HG03135 (cell line): ENCODE measurements around the gene CELF5.
"Not testable (repeated sequence)": the region's sequence is repeated elsewhere in the genome, so short reads cannot be mapped to it uniquely, and the experiment has no call there.

Source experiments
- ATAC-seq: cut with Tn5 transposase; IDR thresholded peaks from one replicate; pipeline ENCODE4 v1.9.1; 2021; ENCODE audit warnings: mild to moderate bottlenecking, moderate library complexity; ENCODE audit not compliant: unreplicated experiment

Gene CELF5

DNA sequence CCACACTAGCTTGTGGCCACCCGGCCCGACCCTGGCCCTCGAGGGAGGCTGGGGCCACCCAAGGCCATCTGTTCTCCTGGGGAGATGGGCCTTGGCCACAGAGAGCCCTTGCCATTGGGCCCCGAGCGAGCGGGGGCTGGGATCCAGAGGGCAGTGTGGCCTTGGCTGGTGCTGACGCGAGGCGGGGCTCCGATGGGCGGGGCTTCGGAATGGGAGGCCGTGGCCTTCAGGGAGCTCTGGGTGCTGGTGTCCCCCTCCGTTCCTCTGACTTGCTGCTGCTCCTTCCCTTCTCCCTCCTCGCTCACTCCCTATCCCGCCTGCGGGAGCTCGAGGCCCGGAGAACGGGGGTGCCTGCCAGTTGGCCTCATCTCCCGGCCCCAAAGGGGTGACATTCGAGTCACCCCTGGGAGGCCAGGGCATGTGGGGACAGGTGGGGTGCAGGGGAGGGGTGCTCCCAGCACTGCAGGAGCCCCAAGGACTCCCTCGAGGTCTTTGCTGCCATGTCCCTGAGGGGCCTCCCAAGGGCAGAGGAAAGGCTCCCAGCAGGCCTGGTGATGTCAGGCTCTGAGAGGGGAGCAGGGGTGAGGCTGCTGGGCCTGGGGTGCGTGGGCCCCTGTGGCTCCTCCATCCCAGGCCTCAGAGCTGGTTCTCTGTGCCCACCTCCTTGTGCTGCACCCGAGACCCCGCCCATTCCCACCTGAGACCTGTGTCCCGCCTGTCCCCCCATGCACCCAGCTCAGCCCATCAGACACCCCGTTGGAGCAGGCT is 34.6 kb upstream of the CELF5 start:
- ATAC-seq: no peak

DNA sequence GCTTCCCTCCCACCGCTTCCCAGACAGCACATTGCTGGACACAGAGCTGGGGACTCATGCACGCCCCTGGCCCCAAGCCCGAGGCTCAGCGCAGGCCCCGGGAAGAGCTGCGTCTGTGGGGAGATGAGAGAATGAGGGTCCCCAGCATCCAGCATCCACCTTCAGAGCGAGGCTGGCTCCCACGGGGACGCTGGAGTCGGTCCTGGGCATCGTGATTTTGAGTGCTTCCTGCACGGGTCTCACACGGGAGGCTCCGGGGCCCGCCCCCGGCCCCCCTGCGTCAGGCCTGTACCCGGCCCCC is 34.0 kb upstream of the CELF5 start:
- no peak for ATAC-seq

DNA sequence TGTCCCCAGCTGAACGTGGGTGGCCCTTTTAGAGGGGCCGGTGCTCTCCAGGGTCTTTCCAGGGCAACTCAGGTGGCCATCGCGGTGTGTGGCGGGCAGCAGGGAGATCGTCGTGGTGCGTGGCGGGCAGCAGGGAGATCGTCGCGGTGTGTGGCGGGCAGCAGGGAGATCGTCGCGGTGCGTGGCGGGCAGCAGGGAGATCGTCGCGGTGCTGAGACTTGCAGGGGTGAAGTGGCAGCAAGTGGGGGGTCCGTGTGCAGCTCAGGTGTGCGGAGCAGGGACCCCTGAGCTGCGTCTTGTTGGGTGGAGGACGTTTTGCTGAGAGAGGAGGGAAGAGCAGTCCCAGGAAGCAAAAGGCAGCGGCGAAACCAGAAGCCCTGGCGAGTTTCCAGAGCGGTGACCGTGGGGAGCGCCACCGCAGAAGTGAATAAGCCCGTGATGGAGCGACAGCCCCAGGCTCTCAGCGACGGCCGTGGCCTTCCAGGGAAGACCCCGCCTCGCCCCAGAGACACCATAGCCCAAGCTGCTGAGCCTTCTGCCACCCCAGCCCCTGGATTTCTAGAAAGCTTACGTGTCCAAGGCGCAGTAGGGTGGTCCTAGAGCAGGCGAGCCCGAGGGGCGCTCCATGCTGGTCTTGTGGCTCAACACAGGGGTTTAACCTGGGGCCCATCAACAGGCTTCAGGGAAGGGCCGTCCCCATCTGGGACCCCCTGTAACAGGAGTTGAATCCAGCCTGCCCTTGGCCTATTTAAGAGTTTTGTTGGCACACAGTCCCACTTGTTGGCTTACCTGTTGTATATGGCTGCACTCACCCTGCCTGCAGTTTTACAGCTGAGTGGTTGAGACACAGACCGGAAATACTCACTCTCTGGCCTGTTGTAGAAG is 33.3 kb upstream of the CELF5 start:
- ATAC-seq: no peak

DNA sequence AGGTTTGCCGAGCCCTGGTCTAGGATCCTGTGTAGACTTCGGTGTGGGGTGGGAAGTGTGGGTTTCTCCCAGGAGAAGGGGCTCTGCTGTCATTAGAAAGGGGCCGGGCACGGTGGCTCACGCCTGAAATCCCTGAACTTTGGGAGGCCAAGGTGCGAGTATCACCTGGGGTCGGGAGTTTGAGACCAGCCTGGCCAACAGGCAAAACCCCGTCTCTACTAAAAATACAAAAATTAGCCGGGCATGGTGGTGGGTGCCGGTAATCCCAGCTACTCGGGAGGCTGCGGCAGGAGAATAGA is 32.7 kb upstream of the CELF5 start:
- not testable (repeated sequence) for ATAC-seq

DNA sequence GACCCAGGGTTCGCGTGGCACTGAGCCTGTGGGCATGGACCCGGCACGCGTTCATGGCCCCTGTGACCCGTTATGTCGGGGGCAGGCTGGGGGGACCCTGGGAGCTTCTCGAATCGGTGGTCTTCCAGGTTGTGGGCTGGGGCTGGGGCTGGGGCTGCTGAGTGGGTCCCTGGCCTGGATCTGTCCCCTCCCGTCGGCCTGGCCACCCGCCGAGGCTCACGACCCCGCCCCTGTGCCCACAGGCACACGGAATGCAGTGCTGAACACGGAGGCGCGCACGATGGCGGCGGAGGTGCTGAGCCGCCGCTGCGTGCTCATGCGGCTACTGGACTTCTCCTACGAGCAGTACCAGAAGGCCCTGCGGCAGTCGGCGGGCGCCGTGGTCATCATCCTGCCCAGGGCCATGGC is 32.2 kb upstream of the CELF5 start:
- ATAC-seq: no peak

DNA sequence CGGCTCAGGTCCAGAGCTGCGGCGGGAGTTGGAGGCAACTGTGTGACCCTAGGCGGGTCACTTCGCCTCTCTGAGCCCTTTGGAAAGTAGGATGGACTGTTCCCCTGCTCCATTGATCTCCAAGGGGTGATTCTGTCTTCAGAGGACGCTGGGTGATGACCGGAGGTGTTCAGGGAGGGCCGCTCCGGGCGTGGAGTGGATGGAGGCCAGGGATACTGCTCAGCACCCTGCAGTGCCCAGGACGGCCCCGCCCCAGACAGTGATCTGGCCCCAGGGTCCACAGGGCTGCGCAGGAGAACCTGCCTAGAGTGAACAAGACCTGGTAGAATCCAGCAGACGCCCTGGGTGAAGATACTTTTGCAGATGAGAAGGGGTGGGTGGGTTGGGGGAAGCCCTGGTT is 31.8 kb upstream of the CELF5 start:
- no peak for ATAC-seq

DNA sequence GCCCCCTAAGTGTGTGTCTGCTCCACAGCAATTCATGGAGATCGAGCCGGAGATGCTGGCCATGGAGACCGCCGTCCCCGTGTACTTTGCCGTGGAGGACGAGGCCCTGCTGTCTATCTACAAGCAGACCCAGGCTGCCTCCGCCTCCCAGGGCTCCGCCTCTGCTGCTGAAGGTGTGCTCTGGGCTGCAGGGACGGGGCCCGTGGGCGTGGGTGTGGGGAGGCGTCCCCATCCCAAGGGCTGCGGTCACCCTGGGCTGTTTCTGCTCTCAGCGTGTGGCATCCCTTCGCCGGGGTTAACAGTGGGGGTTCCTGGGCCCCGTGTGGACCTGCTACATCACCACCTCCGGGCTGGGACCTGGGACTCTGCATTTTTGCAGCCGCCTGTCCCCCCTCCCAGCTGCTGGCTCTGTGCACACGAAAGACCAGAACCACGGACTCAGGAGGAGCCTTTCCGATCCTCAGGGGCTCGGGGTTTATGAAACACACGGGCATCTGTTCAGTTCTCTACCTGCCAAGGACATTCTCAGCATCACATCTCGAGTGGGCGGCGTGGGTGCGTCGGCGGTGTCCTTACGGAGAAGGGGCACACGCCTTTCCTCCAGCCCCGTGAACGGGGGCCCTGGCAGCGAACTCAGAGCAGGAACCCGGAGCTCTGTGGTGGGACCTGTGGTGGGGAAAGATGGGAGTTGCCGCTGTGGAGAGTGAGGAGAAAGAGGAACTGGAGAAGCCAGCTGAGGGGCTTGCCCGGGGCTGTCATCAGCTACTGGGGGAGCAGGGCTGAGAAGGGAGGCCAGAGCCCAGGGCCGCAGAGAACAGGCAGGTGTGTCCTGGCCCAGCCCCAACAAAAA is 31.0 kb upstream of the CELF5 start:
- no peak for ATAC-seq

DNA sequence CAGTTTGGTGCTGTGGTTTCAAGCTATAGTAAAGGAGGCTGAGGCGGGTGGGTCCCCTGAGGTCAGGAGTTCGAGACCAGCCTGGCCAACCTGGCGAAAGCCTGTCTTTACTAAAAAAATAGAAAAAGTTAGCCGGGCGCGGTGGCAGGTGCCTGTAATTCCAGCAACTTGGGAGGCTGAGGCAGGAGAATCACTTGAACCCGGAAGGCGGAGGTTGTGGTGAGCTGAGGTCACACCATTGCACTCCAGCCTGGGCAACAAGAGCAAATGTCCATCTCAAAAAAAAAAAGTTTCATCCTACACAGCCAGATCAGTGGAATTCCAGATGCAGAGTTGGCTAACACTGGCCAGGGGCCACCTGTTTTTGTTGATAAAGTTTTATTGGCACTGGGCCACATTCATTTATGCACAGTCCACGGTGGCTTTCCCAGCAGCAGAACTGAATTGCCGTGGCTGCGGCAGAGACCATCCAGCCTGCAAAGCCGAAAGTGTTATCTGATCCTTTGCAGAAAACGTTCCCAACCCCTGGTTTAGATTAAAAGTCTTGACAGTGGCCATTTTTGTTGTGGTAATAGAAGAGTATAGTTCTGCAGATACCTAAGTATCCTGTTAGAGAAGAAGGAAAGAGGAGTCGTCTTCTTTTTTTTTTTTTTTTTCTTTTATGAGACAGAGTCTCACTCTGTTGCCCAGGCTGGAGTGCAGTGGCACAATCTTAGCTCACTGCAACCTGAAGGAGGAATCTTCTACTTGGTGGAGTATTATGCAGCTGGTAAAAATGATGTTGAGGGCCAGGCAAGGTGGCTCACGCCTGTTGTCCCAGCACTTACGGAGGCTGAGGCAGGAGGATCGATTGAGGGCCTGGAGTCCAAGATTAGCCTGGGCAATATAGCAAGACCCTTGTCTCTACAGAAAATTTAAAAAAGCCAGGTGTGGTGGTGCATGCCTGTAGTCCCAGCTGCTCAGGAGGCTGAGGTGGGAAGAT is 30.1 kb upstream of the CELF5 start:
- no peak for ATAC-seq

DNA sequence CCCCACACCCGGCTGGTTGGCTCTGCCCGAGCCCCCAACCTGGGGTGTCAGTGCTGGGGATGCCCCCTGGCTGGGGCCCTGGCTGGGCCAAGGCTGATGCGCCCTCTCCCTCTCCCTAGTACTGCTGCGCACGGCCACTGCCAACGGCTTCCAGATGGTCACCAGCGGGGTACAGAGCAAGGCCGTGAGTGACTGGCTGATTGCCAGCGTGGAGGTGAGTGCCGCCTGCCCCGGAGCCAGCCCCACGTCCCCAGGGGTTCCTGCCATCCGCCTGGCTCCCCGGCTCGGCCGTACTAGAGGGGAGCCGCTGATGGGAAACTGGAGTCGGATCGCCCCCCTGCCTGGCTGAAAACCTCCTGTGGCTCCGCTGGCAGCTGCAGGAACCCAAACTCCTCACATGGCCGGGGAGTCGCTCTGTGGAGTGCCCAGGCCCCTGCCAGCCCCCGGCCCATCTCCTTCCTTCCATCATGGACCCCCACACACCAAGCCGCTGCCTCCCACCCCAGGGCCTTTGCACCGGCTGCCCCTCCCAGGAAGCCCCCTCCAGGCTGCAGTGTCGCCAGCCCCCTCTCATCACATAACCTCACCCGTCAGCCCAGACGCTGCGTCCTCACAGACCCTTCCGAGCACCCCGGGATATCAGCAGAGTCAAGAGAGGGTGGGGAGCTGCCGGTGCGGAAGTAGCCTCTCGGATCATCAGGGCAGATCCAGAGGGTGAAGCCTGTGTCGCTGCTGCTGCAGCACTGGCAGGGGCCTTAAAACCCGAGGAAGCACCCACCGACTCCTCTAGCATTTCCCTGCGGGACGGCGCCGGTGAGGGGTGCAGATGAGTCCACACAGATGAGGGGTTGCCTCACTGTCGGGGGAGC is 28.2 kb upstream of the CELF5 start:
- ATAC-seq: no peak

DNA sequence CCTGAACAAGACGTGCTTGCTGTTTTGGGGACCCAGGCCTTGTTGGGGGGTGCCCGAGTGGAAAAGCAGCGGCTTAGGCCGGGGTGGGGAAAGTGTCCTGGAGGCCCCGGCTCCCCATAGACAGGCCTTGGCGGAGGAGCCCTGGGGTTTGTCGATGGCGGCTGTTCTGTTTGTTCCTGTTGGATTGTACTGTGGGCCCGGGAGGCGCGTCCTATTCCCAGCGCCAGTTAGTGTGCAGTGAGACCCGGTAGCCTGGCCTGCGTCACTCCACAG is 27.6 kb upstream of the CELF5 start:
- ATAC-seq: no peak

DNA sequence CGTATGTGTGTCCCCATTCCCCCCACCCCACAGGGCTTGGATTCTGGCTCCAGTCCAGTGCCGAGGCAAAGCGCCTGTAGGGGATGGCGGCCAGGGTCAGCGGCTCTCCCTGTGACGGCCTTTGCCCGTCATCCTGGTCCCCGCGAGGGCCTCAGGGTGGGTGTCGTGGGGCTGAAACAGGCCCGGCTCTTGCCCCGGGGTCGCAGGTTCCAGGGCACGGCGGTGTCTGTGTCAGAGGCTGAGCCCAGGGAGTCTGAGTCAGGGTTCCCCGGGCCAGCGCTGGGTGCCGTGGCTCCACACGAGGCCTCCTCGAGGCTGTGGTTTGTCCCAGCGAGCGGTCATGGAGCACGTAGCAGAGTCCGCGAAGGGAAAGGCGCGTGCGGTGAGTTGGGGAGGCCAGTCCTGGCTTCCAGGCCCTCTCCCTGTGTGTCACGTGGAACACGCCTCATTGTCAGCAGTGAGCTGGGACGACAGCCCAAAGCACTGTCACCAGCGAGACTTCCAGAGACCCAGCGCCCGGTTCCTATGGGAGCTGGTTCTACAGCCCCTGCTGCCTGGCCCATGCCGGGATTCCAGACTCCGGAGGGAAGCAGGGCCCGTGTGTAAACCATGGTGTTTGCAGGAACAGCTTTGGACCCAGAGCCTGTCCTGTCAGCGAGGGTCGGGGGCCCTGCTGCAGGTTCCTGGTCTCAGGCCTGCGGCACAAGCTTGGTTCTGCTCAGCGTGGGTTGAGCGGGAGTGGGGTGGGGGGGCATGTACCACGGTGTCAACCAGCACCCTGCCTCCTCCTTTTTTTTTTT is 25.4 kb upstream of the CELF5 start:
- no peak for ATAC-seq

DNA sequence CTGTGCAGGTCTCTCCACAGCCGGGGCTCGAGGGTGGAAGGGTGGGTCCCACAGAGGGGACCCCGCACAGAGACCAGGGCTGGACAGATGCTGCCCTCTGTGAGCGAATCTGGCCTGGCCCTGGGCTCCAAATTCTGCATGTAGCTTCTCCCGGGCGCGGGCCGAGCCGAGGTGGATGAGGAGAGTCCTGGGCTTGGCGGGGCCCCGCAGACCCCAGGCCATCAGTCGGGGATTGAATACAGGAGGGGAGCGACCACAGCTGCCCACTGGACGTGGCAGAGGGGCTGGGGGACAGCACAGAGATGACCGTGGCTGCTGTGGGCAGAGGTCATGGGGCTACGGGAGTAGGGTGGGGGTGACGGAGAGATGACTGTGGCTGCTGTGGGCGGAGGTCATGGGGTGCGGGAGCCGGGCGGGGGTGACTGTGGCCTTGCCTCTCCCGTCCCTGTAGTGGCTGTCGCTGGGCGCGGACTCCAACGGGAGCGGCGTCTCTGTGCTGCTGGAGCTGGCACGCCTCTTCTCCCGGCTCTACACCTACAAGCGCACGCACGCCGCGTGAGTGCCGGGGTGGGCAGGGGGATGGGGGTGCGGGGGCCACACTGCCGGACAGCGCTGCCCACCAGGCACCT is 23.3 kb upstream of the CELF5 start:
- ATAC-seq: no peak

DNA sequence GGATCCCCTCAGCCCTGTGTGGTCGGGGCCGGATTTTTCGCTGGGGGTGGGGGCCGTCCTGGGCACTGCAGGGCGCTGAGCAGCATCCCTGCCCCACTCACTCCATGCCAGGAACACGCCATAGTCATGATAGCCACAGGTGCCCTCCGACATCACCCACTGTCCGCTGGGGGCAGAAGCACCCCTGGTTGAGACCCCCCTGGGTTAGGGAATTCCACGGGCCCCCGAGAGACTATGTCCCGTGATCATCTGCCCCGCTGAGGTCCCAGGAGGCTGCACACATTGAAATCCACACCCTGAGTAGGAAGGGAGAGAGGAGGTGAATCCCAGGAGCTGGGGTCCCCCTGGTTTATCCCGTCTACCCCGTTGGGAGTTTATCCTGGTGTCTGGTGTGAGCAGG is 22.6 kb upstream of the CELF5 start:
- no peak for ATAC-seq

DNA sequence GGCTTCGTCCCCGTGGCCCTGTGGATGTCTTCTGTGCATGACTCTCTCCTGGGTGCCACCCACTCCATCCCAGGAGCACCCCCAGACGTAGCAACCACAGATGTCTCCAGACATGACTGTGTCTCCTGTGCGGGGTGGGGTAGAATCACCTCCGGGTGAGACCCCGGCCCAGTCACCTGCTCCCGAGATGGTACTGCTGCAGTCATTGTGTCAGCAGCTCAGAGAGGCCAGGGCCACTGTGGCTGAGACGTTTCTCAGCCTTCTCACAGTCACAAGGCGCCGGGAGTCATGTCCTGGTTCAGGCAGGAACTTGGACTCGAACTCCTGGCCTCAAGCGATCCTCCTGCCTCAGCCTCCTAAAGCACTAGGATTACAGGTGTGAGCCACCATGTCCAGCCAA is 22.1 kb upstream of the CELF5 start:
- no peak for ATAC-seq

DNA sequence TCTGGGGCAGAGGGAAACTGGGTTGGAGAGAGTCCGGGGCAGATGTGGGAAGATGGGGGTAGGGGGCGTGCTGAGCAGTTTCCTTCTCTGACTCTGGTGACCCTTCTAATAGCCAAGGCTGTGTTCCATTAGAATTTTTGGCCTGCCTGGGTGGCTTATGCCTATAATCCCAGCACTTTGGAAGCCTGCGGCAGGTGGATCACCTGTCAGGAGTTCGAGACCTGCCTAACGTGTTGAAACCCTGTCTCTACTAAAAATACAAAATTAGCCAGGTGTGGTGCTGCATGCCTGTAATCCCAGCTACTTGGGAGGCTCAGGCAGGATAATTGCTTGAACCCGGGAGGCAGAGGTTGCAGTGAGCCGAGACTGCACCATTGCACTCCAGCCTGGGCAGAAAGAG is 21.6 kb upstream of the CELF5 start:
- not testable (repeated sequence) for ATAC-seq

DNA sequence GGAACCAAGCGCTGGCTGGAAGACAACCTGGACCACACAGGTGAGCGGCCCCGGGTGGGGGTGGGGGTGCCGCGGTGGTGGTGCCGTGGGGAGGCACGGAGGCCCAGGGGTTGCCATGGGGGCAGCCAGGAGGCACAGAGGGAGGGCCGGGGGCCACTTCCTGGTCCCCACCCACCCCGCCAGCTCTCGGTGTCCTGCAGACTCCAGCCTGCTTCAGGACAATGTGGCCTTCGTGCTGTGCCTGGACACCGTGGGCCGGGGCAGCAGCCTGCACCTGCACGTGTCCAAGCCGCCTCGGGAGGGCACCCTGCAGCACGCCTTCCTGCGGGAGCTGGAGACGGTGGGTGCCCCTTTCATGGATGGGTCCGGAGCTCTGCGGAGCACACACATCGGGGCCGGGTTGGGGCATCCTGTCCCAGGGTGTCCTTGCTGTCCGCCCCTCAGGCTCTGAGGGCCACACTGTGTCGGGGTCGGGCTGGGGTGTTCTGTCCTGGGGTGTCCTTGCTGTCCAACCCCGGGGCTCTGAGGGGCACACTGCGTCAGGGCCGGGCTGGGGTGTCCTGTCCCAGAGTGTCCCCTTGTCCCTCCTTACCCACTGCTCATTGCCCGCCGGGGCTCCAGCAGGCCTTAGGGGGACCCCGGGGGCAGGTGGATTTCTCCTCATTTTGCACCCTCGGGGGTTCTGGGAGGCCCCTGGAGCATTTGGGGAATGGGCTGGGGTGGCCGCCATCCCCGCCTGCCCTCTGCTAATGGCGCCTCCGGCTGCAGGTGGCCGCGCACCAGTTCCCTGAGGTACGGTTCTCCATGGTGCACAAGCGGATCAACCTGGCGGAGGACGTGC is 20.4 kb upstream of the CELF5 start:
- no peak for ATAC-seq

DNA sequence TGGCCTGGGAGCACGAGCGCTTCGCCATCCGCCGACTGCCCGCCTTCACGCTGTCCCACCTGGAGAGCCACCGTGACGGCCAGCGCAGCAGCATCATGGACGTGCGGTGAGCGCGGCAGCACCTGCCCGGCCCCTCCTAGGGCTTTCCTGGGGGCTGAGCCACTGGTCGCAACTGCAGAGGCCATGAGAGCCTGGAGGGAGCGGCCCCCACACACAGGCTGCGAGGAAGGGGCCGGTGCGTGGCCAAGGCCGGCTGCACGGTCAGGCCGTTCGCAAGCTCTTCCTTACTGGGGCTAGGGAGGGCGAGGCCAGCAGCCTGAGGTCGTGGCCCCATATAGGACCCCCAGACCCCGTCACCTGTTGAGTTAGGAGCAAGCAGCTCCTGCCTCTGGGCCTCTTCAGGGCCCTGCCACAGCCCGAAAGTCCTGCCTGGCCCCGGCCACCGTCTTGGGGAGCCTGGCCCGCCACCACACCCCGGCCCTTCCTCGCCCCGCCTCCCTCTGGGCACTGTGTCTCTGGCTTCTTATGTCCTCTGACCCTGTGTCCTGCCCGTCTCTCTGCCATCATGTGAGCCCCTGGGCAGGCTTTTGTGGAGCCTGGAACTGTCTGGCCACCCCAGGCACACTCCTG is 19.7 kb upstream of the CELF5 start:
- ATAC-seq: no peak
